Measurements from ENCODE around the gene BSG. TPM values are rescaled to one million over a fixed set of nuclear protein-coding genes. Genes with fewer than 3 reads are reported as not detected.

Gene BSG
- total and polyA plus RNA-seq, 2 experiments from 2014 or later = 957 to 973 TPM

DNA sequence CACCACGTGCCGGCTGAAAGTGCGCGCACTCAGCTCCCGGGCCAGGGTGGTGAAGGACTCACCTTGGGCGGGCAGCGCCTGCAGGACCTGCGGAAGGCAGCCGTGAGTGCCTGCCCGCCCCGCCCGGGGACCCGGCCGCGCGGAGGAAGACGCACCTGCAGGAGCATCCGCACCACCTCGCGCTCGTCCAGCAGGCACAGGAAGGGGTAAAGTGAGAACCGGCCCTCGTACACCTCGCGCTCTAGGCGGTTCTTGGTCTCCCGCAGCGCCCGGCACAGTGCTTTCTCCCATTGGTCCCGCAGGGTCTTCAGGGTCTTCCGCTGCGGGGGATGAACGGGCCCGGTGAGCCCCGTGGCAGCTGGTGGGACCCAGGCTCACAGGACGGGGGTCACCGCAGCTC is 50.3 kb downstream of the BSG start (continued):
- TF ChIP-seq, protein P1, sequence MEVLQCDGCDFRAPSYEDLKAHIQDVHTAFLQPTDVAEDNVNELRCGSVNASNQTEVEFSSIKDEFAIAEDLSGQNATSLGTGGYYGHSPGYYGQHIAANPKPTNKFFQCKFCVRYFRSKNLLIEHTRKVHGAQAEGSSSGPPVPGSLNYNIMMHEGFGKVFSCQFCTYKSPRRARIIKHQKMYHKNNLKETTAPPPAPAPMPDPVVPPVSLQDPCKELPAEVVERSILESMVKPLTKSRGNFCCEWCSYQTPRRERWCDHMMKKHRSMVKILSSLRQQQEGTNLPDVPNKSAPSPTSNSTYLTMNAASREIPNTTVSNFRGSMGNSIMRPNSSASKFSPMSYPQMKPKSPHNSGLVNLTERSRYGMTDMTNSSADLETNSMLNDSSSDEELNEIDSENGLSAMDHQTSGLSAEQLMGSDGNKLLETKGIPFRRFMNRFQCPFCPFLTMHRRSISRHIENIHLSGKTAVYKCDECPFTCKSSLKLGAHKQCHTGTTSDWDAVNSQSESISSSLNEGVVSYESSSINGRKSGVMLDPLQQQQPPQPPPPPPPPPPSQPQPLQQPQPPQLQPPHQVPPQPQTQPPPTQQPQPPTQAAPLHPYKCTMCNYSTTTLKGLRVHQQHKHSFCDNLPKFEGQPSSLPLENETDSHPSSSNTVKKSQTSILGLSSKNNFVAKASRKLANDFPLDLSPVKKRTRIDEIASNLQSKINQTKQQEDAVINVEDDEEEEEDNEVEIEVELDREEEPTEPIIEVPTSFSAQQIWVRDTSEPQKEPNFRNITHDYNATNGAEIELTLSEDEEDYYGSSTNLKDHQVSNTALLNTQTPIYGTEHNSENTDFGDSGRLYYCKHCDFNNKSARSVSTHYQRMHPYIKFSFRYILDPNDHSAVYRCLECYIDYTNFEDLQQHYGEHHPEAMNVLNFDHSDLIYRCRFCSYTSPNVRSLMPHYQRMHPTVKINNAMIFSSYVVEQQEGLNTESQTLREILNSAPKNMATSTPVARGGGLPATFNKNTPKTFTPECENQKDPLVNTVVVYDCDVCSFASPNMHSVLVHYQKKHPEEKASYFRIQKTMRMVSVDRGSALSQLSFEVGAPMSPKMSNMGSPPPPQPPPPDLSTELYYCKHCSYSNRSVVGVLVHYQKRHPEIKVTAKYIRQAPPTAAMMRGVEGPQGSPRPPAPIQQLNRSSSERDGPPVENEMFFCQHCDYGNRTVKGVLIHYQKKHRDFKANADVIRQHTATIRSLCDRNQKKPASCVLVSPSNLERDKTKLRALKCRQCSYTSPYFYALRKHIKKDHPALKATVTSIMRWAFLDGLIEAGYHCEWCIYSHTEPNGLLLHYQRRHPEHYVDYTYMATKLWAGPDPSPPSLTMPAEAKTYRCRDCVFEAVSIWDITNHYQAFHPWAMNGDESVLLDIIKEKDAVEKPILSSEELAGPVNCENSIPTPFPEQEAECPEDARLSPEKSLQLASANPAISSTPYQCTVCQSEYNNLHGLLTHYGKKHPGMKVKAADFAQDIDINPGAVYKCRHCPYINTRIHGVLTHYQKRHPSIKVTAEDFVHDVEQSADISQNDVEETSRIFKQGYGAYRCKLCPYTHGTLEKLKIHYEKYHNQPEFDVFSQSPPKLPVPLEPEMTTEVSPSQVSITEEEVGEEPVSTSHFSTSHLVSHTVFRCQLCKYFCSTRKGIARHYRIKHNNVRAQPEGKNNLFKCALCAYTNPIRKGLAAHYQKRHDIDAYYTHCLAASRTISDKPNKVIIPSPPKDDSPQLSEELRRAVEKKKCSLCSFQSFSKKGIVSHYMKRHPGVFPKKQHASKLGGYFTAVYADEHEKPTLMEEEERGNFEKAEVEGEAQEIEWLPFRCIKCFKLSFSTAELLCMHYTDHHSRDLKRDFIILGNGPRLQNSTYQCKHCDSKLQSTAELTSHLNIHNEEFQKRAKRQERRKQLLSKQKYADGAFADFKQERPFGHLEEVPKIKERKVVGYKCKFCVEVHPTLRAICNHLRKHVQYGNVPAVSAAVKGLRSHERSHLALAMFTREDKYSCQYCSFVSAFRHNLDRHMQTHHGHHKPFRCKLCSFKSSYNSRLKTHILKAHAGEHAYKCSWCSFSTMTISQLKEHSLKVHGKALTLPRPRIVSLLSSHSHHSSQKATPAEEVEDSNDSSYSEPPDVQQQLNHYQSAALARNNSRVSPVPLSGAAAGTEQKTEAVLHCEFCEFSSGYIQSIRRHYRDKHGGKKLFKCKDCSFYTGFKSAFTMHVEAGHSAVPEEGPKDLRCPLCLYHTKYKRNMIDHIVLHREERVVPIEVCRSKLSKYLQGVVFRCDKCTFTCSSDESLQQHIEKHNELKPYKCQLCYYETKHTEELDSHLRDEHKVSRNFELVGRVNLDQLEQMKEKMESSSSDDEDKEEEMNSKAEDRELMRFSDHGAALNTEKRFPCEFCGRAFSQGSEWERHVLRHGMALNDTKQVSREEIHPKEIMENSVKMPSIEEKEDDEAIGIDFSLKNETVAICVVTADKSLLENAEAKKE (CRISPR knock-in tag; IDR thresholded peaks at IDR 0.05) = no peak
- TF ChIP-seq CTCF (conservative IDR thresholded peaks at IDR 0.05; ENCODE audit: low read depth in 2 of 2) = no peak
- no peak for TF ChIP-seq EZH2phosphoT487 (IDR thresholded peaks at IDR 0.05; ENCODE audit: unreplicated experiment)

DNA sequence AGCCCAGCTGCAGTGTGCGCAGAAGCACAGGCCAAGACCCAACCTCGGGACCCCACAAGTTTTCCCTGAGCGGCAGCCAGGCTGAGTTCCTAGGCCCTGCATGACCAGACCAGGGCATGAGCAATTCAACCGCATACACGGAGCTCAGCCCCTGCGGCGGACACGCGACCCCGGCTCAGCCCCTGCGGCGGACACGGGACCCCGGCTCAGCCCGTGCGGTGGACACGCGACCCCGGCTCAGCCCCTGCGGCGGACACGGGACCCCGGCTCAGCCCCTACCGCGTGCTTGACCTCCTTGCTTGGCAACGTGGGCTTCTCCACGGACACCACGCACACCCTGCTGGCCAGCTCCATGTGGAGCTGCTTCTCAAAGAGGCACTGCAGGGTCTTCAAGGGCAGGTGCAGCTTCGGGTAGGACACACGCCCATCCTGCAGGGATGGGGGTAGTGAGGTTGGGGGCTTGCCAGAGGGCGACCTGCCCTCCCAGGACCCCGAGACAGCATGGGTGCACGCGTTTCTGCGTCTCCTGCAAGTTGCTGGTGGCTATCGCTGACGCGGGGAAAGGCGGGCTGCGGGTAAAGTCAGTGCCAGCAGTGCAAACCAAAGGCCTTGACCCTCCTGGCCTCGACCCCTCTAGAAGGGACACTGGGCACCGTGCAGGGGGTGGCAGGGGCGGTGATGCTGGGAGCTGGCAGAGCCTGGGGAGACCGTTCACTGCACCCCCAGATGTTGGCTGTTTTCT is 51.0 kb downstream of the BSG start:
- Histone ChIP-seq H3K4me1 (ENCODE audit: insufficient read depth) (no peaks in the 10 kb centered on the region), H3K27me3 (ENCODE audit: insufficient read depth) (no peaks in the 10 kb centered on the region), H3K4me2 (no peak overlapping the region), H3K79me2 (replicated peaks; ENCODE audit: insufficient read depth) (peaks cover 12% of the 10 kb centered on the region), H3K9me2 (ENCODE audit: insufficient read depth) (no peaks in the 10 kb centered on the region), H4K20me1 (replicated peaks; ENCODE audit: insufficient read depth) (peaks cover 9% of the 10 kb centered on the region), H3K4me3 (no peak overlapping the region), H3K36me3 (ENCODE audit: insufficient read depth) (peaks cover 6% of the 10 kb centered on the region; the same call in 1 of the 2 replicates), H3F3A (replicated peaks; ENCODE audit: low read depth) (0 out of 2 replicates have a peak, but pooled peaks cover 5% of the 10 kb centered on the region), H3K27ac (ENCODE audit: low read depth) (no peak overlapping the region), H2AFZ (no peak overlapping the region)
- Mint-ChIP-seq H3K36me3 (ENCODE audit: low read depth) (peaks cover 52% of the 10 kb centered on the region), H3K27ac (no peak overlapping the region; the same call in 1 of the 2 replicates), H3K4me1 (peaks cover 2% of the 10 kb centered on the region; the same call in 2 of the 3 replicates), H3K27me3 (ENCODE audit: insufficient read depth, low read depth, poor library complexity) (peaks cover 7% of the 10 kb centered on the region), H3K4me3 (no peak overlapping the region), H3K9me3 (no peaks in the 10 kb centered on the region)
- no peak for ATAC-seq
- no peak for DNase-seq (ENCODE audit: low spot score)
- TF ChIP-seq CREB1 (CRISPR knock-in tag; IDR thresholded peaks at IDR 0.05; ENCODE audit: low read depth) (no peak), NANOG (IDR thresholded peaks at IDR 0.05; ENCODE audit: borderline replicate concordance) (no peak), JUNB (IDR thresholded peaks at IDR 0.05; ENCODE audit: unreplicated experiment) (no peak), EZH2 (IDR thresholded peaks at IDR 0.05; ENCODE audit: low read depth, unreplicated experiment) (no peak), POLR2AphosphoS5 (IDR thresholded peaks at IDR 0.05; ENCODE audit: low read depth) (no peak), EZH2phosphoT487 (IDR thresholded peaks at IDR 0.05; ENCODE audit: unreplicated experiment) (no peak), ZNF331 (CRISPR knock-in tag; IDR thresholded peaks at IDR 0.05; ENCODE audit: low read depth) (no peak), ZNF114 (CRISPR knock-in tag; IDR thresholded peaks at IDR 0.05) (no peak)
- TF ChIP-seq, protein P2, sequence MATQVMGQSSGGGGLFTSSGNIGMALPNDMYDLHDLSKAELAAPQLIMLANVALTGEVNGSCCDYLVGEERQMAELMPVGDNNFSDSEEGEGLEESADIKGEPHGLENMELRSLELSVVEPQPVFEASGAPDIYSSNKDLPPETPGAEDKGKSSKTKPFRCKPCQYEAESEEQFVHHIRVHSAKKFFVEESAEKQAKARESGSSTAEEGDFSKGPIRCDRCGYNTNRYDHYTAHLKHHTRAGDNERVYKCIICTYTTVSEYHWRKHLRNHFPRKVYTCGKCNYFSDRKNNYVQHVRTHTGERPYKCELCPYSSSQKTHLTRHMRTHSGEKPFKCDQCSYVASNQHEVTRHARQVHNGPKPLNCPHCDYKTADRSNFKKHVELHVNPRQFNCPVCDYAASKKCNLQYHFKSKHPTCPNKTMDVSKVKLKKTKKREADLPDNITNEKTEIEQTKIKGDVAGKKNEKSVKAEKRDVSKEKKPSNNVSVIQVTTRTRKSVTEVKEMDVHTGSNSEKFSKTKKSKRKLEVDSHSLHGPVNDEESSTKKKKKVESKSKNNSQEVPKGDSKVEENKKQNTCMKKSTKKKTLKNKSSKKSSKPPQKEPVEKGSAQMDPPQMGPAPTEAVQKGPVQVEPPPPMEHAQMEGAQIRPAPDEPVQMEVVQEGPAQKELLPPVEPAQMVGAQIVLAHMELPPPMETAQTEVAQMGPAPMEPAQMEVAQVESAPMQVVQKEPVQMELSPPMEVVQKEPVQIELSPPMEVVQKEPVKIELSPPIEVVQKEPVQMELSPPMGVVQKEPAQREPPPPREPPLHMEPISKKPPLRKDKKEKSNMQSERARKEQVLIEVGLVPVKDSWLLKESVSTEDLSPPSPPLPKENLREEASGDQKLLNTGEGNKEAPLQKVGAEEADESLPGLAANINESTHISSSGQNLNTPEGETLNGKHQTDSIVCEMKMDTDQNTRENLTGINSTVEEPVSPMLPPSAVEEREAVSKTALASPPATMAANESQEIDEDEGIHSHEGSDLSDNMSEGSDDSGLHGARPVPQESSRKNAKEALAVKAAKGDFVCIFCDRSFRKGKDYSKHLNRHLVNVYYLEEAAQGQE (IDR thresholded peaks at IDR 0.05; ENCODE audit: unreplicated experiment) = no peak
- TF ChIP-seq, protein P3, sequence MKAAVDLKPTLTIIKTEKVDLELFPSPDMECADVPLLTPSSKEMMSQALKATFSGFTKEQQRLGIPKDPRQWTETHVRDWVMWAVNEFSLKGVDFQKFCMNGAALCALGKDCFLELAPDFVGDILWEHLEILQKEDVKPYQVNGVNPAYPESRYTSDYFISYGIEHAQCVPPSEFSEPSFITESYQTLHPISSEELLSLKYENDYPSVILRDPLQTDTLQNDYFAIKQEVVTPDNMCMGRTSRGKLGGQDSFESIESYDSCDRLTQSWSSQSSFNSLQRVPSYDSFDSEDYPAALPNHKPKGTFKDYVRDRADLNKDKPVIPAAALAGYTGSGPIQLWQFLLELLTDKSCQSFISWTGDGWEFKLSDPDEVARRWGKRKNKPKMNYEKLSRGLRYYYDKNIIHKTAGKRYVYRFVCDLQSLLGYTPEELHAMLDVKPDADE (IDR thresholded peaks at IDR 0.05) = no peak
